CD4-positive, alpha-beta T cell treated with Interleukin-21 for 1 hour (primary cell): ENCODE data around the gene GALNS.
"Not testable (repeated sequence)": the region's sequence is repeated elsewhere in the genome, so short reads cannot be mapped to it uniquely, and the experiment has no call there.

Source experiments
- DNase-seq: peaks from one replicate; pipeline ENCODE4 v3.0.0-alpha.2; 2020

Gene GALNS

DNA sequence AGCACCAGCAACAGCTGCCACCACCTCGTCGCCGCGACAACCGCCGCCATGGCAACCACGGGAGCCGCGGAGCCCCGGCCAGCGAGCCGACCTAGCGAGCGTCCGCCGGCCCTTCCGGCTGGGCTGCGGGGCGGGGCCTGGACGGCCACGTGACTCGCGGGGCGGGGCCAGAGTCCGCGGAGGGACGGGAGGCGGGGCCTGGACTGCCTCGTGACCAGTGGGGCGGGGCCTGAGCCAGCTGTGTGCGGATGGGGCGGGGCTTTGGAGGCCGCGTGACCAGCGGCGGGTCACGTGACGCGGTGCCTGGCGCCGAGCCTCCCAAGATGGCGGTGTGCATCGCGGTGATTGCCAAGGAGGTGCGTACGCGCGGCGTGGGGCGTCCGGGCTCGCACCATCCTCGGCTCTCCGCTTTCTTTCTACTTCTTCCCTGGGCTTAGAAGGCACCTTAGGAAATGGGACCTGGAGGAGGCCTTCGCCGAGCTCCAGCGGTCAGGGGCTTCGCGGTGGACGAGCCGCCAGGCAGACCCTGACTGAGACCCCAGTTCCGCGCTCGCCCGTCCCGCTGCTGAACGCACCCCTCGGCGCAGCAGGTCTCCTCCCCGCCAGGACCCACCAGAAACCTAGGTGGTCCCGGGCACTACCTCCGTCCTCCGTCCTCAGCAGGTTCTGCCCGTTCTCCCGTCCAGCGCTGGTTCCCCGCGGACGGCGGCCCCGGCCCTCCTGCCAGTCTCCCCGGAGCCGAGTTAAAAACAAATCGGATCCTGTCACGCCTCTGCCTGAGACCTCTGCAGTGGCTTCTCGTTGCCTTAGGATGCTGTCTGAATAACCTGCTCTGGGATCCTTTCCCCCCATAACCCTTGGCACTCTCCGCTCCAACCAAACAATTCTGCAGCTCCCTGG is at the start of gene GALNS, which contains the start of gene TRAPPC2L:
Gene GALNS, minus strand, starts transcription at position 120 of the 900 bp plus-strand sequence. Its CDS starts 70 bp downstream, at position 50.
Gene TRAPPC2L, plus strand, starts transcription at position 300 of the 900 bp plus-strand sequence. Its CDS starts 24 bp downstream, at position 324.
- DNase-seq, result peak; percentile 97

DNA sequence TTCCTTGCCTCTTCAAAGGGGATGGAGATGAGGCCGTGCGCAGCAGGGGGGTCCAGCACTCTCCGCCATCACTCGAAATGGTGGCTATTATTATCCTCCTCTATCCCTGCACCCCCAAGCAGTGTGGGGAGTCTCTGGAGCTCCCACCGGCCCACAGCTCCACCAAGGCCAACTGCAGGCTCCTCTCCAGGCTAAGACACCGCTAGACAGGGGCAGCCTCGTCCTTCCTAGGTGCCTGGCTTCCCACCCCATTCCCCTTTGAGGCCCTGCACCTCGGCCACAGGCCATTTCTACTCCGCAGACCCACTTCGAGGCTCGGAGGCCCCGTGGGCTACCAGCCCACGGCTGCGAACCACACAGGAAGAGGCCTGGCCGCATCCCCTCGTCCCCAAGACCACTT is 49.3 kb upstream of the GALNS start:
- DNase-seq, result no peak

DNA sequence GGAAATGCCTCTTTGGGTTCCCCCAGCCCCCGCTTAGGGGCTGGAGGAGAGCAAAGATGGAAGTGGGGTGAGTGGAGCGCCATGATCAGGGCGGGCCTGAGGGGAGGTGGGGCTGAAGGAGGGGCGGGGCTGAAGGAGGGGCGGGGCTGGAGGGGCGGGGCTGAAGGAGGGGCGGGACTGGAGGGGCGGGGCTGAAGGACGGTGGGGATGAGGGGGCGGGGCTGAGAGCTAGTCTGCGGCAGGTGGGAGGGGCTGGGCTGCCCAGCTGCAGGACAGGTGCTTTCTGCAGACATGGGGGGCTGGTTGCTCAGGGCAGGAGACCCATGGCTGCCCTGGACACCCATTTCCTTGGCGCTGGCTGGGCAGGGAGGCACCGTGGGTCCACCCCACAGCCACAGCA is 48.8 kb upstream of the GALNS start:
- DNase-seq, result no peak

- DNase-seq, result no peak
Measured at GRCh38 chr16:88904676-88905365, 48.1 kb upstream of the GALNS start.

DNA sequence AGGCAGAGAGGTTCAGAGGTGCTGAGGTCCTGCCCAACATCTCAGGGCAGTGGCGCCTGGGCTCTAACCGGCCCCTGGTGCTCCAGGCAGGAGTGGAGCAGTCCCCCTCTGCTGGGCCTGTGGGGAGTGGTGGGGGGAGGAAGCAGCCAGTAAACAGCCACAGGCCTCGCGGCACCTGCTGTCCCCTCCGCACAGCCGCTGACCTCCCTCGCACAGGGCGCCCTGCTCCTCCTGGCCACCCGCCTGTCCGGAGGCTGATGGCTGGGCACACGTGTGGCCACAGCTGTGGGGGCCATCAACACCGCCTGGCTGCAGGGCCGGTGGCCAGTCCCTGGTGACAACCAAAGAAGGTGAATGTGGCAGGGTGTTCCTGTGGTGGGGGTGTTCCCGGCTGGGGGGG is 46.5 kb upstream of the GALNS start:
- no peak for DNase-seq

- DNase-seq, result no peak
Measured at GRCh38 chr16:88902744-88903143, 46.0 kb upstream of the GALNS start.

DNA sequence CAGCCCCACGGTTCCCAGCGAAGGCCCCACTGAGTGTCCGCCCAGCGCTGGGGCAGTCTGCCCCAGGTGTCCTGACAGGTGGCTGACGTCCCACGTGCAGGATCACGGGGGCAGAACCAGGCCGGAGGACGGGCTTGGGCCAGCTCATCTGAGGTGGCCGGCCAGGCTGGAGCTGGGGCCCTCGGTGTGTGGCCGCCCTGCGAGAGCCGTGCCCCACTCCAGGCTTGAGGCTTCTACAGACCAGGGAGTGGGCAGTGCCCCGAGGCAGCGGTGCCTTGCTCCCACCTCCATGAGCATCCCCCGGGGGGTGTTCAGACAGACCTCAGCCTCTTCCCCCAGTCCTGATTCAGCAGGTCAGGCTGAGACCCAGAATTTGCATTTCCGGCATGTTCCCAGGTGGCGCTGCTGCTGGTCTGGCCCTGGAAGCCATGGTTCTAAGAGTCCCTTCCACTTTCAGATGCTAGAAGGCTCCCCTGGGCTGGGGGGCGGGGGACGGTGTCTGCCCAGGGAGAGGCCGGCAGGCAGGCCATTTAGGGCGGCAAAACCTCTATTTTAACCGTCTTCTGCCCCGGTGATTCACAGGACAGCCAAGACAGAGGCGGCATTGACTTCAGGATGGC is 45.1 kb upstream of the GALNS start:
- DNase-seq, result no peak

DNA sequence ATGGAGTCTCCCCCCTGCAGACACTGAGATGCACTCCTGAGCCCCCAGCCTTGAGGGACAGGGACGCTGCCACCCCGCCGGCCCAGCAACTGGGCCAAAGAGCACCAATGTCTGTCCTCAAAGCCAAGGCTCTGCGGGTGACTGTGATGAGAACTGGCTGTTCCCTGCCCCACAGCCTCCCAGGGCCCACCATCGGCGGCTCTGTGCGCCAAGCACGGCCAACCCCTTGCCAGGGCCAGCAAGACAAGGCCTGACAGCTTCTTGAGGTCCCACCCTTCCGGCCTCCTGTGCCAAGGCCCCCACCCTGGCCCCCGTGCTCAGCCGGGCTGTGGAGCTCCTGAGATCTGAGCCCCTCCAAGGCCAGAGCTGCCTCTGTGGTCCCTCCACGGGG is 43.9 kb upstream of the GALNS start:
- no peak for DNase-seq

DNA sequence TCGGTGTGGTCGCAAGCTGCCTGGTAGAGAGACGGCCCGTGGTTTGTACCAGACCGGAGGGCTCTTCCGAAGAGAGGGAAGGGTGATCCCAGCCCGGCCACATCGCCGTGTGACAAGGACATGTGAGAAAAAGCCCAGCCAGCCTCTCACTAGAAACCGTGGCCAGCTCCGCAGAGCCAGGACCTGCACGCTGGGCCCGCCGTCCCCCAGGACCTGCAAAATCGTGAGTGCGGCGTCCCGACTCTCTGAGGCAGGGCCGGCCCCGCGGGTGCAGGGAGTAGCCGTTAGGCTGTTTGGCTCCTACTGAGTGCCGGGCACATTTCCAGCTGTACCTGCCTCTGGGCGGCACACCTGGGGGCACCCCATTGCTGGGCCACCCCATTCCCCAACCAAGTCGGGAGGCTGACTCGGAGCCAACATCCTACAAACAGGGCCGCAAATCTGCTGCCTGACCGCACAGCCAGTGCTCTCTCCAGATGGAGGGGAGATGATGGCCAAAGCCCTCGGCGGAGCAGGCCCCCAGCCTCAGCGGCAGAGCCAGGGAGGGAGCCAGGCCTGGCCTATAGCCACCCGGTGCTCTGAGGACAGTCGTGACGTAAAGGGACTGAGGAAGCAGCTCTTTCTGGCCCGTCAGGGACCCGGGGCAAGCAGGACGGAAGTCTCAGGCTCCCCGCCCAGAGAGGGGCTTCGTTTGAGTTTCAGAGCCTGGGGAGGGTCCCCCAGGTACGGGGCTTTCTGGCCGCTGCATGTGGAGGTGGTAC is 43.3 kb upstream of the GALNS start:
- no peak for DNase-seq

DNA sequence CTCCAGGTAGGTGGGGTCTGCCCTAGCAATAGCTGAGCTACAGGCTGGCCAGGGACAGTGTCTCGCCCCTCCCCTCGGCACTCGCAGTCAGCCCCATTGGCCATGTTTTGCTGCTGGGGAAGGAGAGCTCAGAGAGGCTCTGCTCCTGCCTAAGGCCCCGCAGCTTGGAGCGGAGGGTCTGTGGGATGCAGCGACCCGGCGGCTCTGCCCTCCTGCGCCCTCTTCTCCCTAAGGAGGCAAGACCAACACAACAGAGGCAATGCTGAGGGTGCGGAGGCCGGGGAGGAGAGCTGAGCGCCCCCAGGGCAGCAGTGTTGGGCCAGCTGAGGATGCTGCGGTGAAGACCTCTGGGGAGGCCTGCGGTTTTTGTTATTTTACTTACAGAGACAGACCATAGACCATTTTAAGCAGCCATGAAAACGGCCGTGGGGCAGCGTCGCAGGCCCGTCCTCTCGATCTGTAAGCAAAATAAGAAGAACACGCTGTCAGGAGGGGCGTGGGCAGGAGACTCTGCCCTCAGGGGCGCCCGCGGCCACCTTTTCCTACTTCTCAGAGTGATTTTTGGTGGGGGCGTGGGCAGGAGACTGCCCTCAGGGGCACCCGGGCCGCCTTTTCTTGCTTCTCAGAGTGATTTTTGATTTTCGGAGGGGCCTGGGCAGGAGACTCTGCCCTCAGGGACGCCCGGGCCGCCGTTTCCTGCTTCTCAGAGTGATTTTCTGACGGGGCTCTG is 41.1 kb upstream of the GALNS start:
- no peak for DNase-seq

DNA sequence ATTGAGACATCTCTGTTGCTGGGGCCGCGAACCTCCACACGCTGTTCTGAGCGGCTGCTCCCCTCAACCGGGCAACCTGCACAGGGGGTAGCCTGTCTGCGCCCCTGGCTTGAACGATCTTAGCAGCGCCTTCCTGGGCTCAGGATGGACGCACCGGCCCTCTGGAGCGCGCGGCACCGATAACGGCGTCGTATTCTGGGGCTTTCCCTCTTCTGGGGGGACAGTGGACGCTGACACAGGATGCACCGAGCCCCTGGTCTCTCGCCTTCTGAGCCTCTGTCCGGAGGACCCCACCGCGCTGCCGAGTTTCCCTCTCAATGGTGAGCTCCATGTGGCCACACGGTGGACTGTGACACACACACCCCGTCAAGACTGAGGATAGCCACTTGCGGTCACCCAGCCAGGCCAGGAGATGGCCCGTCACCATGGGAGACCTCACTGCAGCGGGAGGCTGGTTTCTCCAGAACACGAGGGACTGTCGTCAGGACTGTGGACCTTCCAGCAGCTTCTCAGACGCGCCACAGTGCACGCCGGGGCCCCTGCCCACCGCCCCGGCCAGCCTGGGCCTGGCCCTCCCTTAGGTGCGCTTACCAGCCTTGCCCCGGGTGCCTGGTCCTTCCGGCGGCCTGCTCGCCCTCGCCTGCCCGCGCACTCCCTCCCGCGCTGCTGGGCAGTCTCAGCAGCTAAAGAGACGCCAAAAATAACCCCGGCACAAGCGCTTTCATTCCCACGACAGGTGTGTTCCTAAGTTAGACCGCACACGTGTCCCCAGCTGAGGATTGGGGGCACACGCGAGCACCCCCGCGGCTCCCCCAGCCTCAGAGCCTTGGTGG is 39.7 kb upstream of the GALNS start:
- DNase-seq, result no peak

DNA sequence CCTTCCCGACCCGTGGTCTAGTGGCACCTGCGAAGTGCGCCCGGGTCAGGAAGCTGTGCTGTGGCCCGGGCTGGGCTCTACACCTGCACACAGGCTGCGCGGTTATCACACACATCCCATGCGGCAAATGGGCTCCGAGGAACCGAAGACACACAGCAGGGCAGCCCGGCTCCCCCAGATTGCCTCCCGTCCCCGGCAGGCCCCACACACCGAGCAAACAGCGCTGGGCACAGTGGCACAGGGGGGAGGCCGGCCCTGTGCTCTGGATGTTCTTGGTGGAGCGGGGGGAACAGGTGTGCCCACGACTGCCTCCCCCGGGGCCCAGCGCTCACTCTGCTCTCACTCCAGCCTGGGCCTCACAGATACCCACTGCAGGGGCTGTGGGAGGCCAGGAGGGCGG is 38.6 kb upstream of the GALNS start:
- no peak for DNase-seq

- no peak for DNase-seq
Measured at GRCh38 chr16:88894681-88895300, 38.0 kb upstream of the GALNS start.

GRCh38 chr16:88894266-88894665 is 37.5 kb upstream of the GALNS start:
- not testable (repeated sequence) for DNase-seq

GRCh38 chr16:88893127-88893968 is 36.6 kb upstream of the GALNS start:
- DNase-seq, result no peak

GRCh38 chr16:88892065-88892464 is 35.3 kb upstream of the GALNS start:
- DNase-seq, result no peak

DNA sequence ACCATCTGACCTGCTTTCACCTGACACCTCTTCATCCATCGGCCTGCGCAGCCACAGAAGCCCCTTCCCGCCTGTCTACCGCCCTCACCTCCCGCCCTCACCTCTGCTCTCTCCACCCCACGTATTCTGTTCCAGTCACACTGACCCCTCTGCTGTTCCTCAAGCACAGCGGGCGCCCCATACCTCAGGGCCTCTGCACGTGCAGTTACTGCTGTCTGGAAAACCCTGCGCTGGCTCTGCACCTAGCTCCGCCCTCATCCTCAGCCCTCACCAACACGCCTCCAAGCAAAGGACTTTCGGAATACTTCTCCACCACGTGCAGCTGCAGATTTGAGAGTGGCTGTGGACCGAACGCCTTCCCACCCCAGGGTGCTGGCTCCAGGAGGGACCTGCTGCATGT is 34.3 kb upstream of the GALNS start:
- no peak for DNase-seq

DNA sequence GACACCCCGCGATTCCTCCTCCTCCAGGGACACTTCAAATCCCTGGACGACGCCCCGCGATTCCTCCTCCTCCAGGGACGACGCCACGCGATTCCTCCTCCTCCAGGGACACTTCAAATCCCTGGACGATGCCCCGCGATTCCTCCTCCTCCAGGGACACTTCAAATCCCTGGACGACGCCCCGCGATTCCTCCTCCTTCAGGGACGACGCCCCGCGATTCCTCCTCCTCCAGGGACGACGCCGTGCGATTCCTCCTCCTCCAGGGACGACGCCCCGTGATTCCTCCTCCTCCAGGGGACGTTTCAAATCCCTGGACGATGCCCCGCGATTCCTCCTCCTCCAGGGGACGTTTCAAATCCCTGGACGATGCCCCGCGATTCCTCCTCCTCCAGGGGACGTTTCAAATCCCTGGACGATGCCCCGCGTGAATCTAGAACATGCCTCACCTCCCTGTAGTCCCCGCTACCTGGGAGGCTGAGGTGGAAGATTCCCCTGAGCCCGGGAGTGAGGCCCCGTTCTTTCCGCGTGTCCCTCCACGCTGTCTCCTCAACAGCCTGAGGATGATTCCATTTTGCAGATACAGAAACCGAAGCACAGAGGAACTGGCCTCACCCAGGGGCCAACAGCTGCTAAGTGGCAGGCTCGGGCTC is 33.1 kb upstream of the GALNS start:
- DNase-seq, result not testable (repeated sequence)
